H1 (cell line): ENCODE data around the gene SLC26A9. TPM values are rescaled to one million over a fixed set of nuclear protein-coding genes. Genes with fewer than 3 reads are reported as not detected.

ENCODE experiments used
- CTCF ChIA-PET: fragments of 300-600 bp; sonication (Branson Sonifier 250); formaldehyde crosslinking; loops from one replicate; lab custom pipeline; 2021; ENCODE audit not compliant: partially characterized antibody; lab: Charles Lee
- POLR2A ChIA-PET: fragments of 300-600 bp; sonication (Branson Sonifier 250); formaldehyde crosslinking; loops from one replicate; lab custom pipeline; 2021; ENCODE audit warnings: inconsistent platforms; ENCODE audit not compliant: partially characterized antibody; lab: Charles Lee
- DNase-seq, 2 experiments: peaks; one replicate each; pipeline versions ENCODE4 v3.0.0 to v3.0.0-alpha.2; 2010 to 2022; ENCODE audit warnings: low spot score in 2 of 2, low read depth in 1 of 2, mixed read lengths in 1 of 2
- FAIRE-seq: peaks from 2 replicates; lab custom pipeline; 2011; peaks lifted over from hg19 to GRCh38; lab: Jason Lieb, UNC
- H2AFZ ChIP-seq: 2 replicates; pipeline ENCODE4 v1.8.1; 2012; ENCODE audit warnings: low read length, inconsistent platforms
- H2AK5ac ChIP-seq: 2 replicates; pipeline ENCODE4 v1.6.1; 2013; ENCODE audit warnings: low read depth, low read length
- H2BK120ac ChIP-seq: replicated peaks from 2 replicates; pipeline ENCODE3; 2013; ENCODE audit warnings: low read depth, low read length, inconsistent platforms
- H2BK12ac ChIP-seq: 2 replicates; pipeline ENCODE4 v1.6.1; 2013; ENCODE audit warnings: low read depth, low read length
- H2BK15ac ChIP-seq: 2 replicates; pipeline ENCODE4 v1.6.1; 2013; ENCODE audit warnings: low read length
- H2BK20ac ChIP-seq: 2 replicates; pipeline ENCODE4 v1.6.1; 2013; ENCODE audit warnings: low read length
- H2BK5ac ChIP-seq: 2 replicates; pipeline ENCODE4 v1.6.1; 2013; ENCODE audit warnings: low read depth, low read length
- H3K14ac ChIP-seq: 2 replicates; pipeline ENCODE4 v1.6.1; 2013; ENCODE audit warnings: inconsistent platforms; ENCODE audit not compliant: insufficient read length
- H3K18ac ChIP-seq: 2 replicates; pipeline ENCODE4 v1.6.1; 2013; ENCODE audit warnings: low read length; ENCODE audit errors: extremely low read depth
- H3K23ac ChIP-seq: 2 replicates; pipeline ENCODE4 v1.6.1; 2013; ENCODE audit warnings: inconsistent platforms; ENCODE audit not compliant: insufficient read length
- H3K23me2 ChIP-seq: 2 replicates; pipeline ENCODE4 v1.6.1; 2013; ENCODE audit warnings: low read depth, low read length
- H3K27ac ChIP-seq: 2 replicates; pipeline ENCODE4 v1.6.1; 2011; ENCODE audit warnings: low read depth, low read length, inconsistent platforms
- H3K27me3 ChIP-seq, 4 experiments: replicated peaks in 1 of 4; 1 replicate in 1 of 4; 2 replicates in 3 of 4; pipeline versions ENCODE4 v1.6.1 to v1.8.1; 2011 to 2013; ENCODE audit warnings: low read length in 3 of 4, mild to moderate bottlenecking in 3 of 4, inconsistent platforms in 2 of 4, mixed read lengths in 2 of 4, moderate library complexity in 1 of 4; ENCODE audit not compliant: control insufficient read depth in 3 of 4, insufficient read depth in 3 of 4; ENCODE audit errors: extremely low read depth in 1 of 4
- H3K36me3 ChIP-seq, 4 experiments: 2 replicates each; pipeline versions ENCODE4 v1.6.1 to v1.8.1; 2011 to 2013; ENCODE audit warnings: mild to moderate bottlenecking in 4 of 4, low read length in 3 of 4, moderate library complexity in 2 of 4, control low read depth in 1 of 4, inconsistent platforms in 1 of 4; ENCODE audit not compliant: insufficient read depth in 4 of 4, control insufficient read depth in 2 of 4
- H3K4ac ChIP-seq: replicated peaks from 2 replicates; pipeline ENCODE3; 2013; ENCODE audit warnings: low read length, low read depth, mixed read lengths, inconsistent platforms; ENCODE audit not compliant: insufficient read length
- H3K4me1 ChIP-seq, 4 experiments: replicated peaks in 1 of 4; 1 replicate in 1 of 4; 2 replicates in 3 of 4; pipeline versions ENCODE4 v1.6.1 to v1.8.1; 2011 to 2013; ENCODE audit warnings: low read length in 3 of 4, inconsistent platforms in 2 of 4, mixed read lengths in 1 of 4; ENCODE audit not compliant: insufficient read depth in 4 of 4, control insufficient read depth in 3 of 4
- H3K4me2 ChIP-seq, 2 experiments: 2 replicates each; pipeline versions ENCODE4 v1.6.1 to v1.8.1; 2011 to 2013; ENCODE audit warnings: low read depth in 2 of 2, low read length in 2 of 2, control low read depth in 1 of 2, inconsistent platforms in 1 of 2, mild to moderate bottlenecking in 1 of 2; ENCODE audit not compliant: insufficient read depth in 1 of 2
- H3K4me3 ChIP-seq, 4 experiments: fragments of 200-600, 300-600 bp in 1 of 4; sonication (generic), shearing (Covaris generic), sonication (Bioruptor Twin) in 1 of 4; 2 replicates each; pipeline versions ENCODE4 v1.5.1 to v1.8.1; 2011 to 2016; ENCODE audit warnings: low read length in 4 of 4, low read depth in 3 of 4, control low read depth in 2 of 4, inconsistent platforms in 2 of 4, mild to moderate bottlenecking in 2 of 4, mixed read lengths in 1 of 4, moderate library complexity in 1 of 4; ENCODE audit not compliant: insufficient read depth in 2 of 4; ENCODE audit errors: extremely low read depth in 1 of 4
- H3K56ac ChIP-seq: replicated peaks from 2 replicates; pipeline ENCODE3; 2013; ENCODE audit warnings: low read depth, mild to moderate bottlenecking, mixed read lengths, low read length, inconsistent platforms; ENCODE audit not compliant: insufficient read length
- H3K79me1 ChIP-seq: 2 replicates; pipeline ENCODE4 v1.6.1; 2013; ENCODE audit warnings: low read depth, low read length, control low read depth
- H3K79me2 ChIP-seq, 2 experiments: 2 replicates each; pipeline versions ENCODE4 v1.6.1 to v1.8.1; 2012 to 2013; ENCODE audit warnings: low read length in 2 of 2, mild to moderate bottlenecking in 2 of 2, inconsistent platforms in 1 of 2; ENCODE audit not compliant: insufficient read depth in 2 of 2, control insufficient read depth in 1 of 2
- H3K9ac ChIP-seq, 4 experiments: replicated peaks in 1 of 4; 1 replicate in 1 of 4; 2 replicates in 3 of 4; pipeline versions ENCODE4 v1.6.1 to v1.8.1; 2011 to 2013; ENCODE audit warnings: low read depth in 3 of 4, low read length in 3 of 4, control low read depth in 2 of 4, mild to moderate bottlenecking in 2 of 4, moderate library complexity in 2 of 4, inconsistent platforms in 1 of 4; ENCODE audit errors: extremely low read depth in 1 of 4
- H3K9me3 ChIP-seq, 2 experiments: 2 replicates each; pipeline versions ENCODE4 v1.6.1 to v1.8.1; 2012 to 2013; ENCODE audit warnings: mild to moderate bottlenecking in 2 of 2, moderate library complexity in 2 of 2, control low read depth in 1 of 2, inconsistent platforms in 1 of 2, low read depth in 1 of 2, low read length in 1 of 2, mixed read lengths in 1 of 2; ENCODE audit not compliant: insufficient read depth in 2 of 2
- H4K20me1 ChIP-seq, 2 experiments: replicated peaks in 1 of 2; 2 replicates each; pipeline versions ENCODE3 to v1.8.1; 2011 to 2013; ENCODE audit warnings: inconsistent platforms in 2 of 2, low read length in 2 of 2, mild to moderate bottlenecking in 1 of 2; ENCODE audit not compliant: insufficient read depth in 2 of 2, control insufficient read depth in 1 of 2
- H4K5ac ChIP-seq: 2 replicates; pipeline ENCODE4 v1.6.1; 2013; ENCODE audit warnings: low read length, low read depth, mixed read lengths, inconsistent platforms; ENCODE audit not compliant: insufficient read length
- H4K8ac ChIP-seq: 2 replicates; pipeline ENCODE4 v1.8.0; 2013; ENCODE audit warnings: mild to moderate bottlenecking, moderate library complexity, low read length, inconsistent platforms; ENCODE audit not compliant: insufficient read depth; ENCODE audit errors: extremely low read depth
- H4K91ac ChIP-seq: replicated peaks from 2 replicates; pipeline ENCODE3; 2013; ENCODE audit warnings: low read length, mixed read lengths, inconsistent platforms; ENCODE audit not compliant: insufficient read length
- GABPA ChIP-seq: IDR thresholded peaks from 2 replicates; pipeline ENCODE4 v1.6.1; 2011; ENCODE audit warnings: mild to moderate bottlenecking, low read length, moderate library complexity, borderline replicate concordance; ENCODE audit not compliant: insufficient read depth
- GTF2F1 ChIP-seq: IDR thresholded peaks from 2 replicates; pipeline ENCODE4 v1.6.1; 2012; ENCODE audit warnings: low read depth, low read length, improper control_type of control experiment, borderline replicate concordance
- JUND ChIP-seq: IDR thresholded peaks from 2 replicates; pipeline ENCODE4 v1.6.1; 2011; ENCODE audit warnings: mild to moderate bottlenecking, improper control_type of control experiment, low read length
- MAFK ChIP-seq: IDR thresholded peaks from 2 replicates; pipeline ENCODE4 v1.6.1; 2012; ENCODE audit warnings: low read depth, mild to moderate bottlenecking, improper control_type of control experiment, low read length
- NANOG ChIP-seq: IDR thresholded peaks from 2 replicates; pipeline ENCODE4 v1.6.1; 2011; ENCODE audit warnings: low read length, low read depth, mild to moderate bottlenecking, inconsistent platforms; ENCODE audit not compliant: insufficient read depth, poor library complexity, severe bottlenecking
- POLR2A ChIP-seq, 2 experiments: IDR thresholded peaks; 1 replicate in 1 of 2; 2 replicates in 1 of 2; pipeline ENCODE4 v1.6.1; 2011; ENCODE audit warnings: low read depth in 2 of 2, low read length in 2 of 2, mild to moderate bottlenecking in 2 of 2; ENCODE audit errors: control extremely low read depth in 1 of 2
- TEAD4 ChIP-seq: IDR thresholded peaks from 2 replicates; pipeline ENCODE4 v1.6.1; 2012; ENCODE audit warnings: low read depth, low read length, inconsistent platforms, mixed read lengths
- WGBS, 2 experiments: shearing (Covaris generic) in 1 of 2; methylation state at CpG; one replicate each; pipeline versions ENCODE4 v1.1.6 to v1.1.7; 2013 to 2015; ENCODE audit warnings: low lambda C conversion rate in 2 of 2, mixed read lengths in 2 of 2, inconsistent platforms in 1 of 2, low coverage in 1 of 2, missing lambda C conversion rate in 1 of 2; ENCODE audit not compliant: insufficient replicate concordance in 2 of 2, insufficient coverage in 1 of 2, insufficient read length in 1 of 2; ENCODE audit errors: extremely low coverage in 1 of 2, missing lambda C conversion rate in 1 of 2; 5-methylcytosine and 5-hydroxymethylcytosine counted together
- polyA plus RNA-seq, 7 experiments: library from polyadenylated mRNA; depleted of rRNA in 3 of 7; stranded (reverse) in 5 of 7; unstranded in 2 of 7; fragments of >200 nt in 5 of 7; fragments of 200-250 nt in 2 of 7; gene quantifications; 1 replicate in 5 of 7; 2 replicates in 1 of 7; 4 replicates in 1 of 7; pipeline versions ENCODE4 v1.2.1 to v1.2.3, GENCODE V29; 2011 to 2013; ENCODE audit warnings: missing spikeins in 2 of 7, mixed read lengths in 2 of 7
- total RNA-seq: library from RNA; stranded (reverse); fragmentation: NEBNext Ultra II Directional; extraction: Animal tissue kit (Norgen Biotek cat#: 25700); gene quantifications from 2 replicates; pipeline ENCODE4 v1.2.1, GENCODE V29; 2021
- TF ChIP-seq, protein P1 (sequence below), 3 experiments: IDR thresholded peaks; 1 replicate in 2 of 3; 2 replicates in 1 of 3; pipeline versions ENCODE4 v1.5.1 to v1.6.1; 2011; ENCODE audit warnings: low read length in 3 of 3, mild to moderate bottlenecking in 3 of 3, inconsistent platforms in 2 of 3, low read depth in 1 of 3, moderate library complexity in 1 of 3; ENCODE audit not compliant: insufficient read depth in 1 of 3; ENCODE audit errors: control extremely low read depth in 1 of 3

SLC26A9 gene
- total and polyA plus RNA-seq, 2 of the 8 experiments (the other 6 are each of a cell fraction or from before 2014, with no cell fraction given), result not detected

DNA sequence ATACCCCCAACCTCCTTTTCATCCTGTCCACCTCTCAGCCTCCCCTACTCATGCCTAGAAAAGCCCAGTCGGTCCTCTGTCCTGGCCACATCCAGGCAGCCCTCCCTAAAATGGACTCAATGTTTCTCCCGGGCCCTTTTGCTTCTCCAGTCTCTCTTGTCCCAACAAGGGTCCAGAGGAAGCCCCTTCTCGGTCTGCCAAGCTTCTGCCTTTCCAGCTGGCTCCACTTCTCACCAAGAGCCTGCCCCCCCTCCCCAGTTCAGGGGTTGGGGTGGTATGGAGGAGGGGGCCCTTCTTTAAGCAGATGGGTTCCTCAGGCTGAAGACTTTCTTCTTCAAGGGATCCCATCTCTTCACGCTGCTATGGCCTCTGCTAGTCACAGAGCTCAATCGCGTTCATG is 36.0 kb upstream of the SLC26A9 start:
- Histone ChIP-seq H3K23me2 (peaks cover 9% of the 10 kb centered on the region), H2BK20ac (no peak overlapping the region), H3K27me3 (no peaks in the 10 kb centered on the region), H3K79me1 (peaks cover 3% of the 10 kb centered on the region), H4K91ac (no peak overlapping the region), H3K4me3 (no peak overlapping the region), H3K36me3 (no peaks in the 10 kb centered on the region; a peak in 1 of 8 replicates), H4K5ac (no peak overlapping the region), H2BK12ac (no peak overlapping the region), H2AK5ac (no peak overlapping the region), H4K8ac (no peak overlapping the region), H2BK15ac (no peak overlapping the region), H3K14ac (no peak overlapping the region), H2BK120ac (no peak overlapping the region), H3K9ac (no peak overlapping the region), H3K4me2 (no peak overlapping the region), H2BK5ac (no peak overlapping the region), H2AFZ (no peak overlapping the region), H3K4me1 (no peaks in the 10 kb centered on the region; a peak in 1 of 7 replicates), H3K23ac (no peak overlapping the region), H3K79me2 (no peaks in the 10 kb centered on the region), H4K20me1 (peaks cover 0 to 10% of the 10 kb centered on the region in 2 experiments), H3K18ac (no peak overlapping the region), H3K4ac (no peak overlapping the region), H3K56ac (no peak overlapping the region)
- POLR2A ChIA-PET, result no interaction called here
- FAIRE-seq (no peak), DNase-seq (no peak)
- 95% methylated on average over 6 of the region's 6 CpGs; no CpG with 5 or more reads in 1 of the 2 experiments for WGBS, 2 experiments
- CTCF ChIA-PET, result interaction anchor here (0.6 to 13.6 kb wide), 15 partner anchors 8 to 249 kb away, joined by 3 to 394 read pairs (median 11); no protein-coding TSS in a partner anchor
- TF ChIP-seq JUND, result no peak
- no peak for TF ChIP-seq NANOG
- no peak for TF ChIP-seq MAFK
- TF ChIP-seq GTF2F1, result no peak
- TF ChIP-seq GABPA, result no peak
- no peak for TF ChIP-seq POLR2A (IDR thresholded peaks at IDR 0.05; ENCODE audit: control extremely low read depth in 1 of 2, low read depth in 2 of 2, low read length in 2 of 2)
- TF ChIP-seq, protein P1, sequence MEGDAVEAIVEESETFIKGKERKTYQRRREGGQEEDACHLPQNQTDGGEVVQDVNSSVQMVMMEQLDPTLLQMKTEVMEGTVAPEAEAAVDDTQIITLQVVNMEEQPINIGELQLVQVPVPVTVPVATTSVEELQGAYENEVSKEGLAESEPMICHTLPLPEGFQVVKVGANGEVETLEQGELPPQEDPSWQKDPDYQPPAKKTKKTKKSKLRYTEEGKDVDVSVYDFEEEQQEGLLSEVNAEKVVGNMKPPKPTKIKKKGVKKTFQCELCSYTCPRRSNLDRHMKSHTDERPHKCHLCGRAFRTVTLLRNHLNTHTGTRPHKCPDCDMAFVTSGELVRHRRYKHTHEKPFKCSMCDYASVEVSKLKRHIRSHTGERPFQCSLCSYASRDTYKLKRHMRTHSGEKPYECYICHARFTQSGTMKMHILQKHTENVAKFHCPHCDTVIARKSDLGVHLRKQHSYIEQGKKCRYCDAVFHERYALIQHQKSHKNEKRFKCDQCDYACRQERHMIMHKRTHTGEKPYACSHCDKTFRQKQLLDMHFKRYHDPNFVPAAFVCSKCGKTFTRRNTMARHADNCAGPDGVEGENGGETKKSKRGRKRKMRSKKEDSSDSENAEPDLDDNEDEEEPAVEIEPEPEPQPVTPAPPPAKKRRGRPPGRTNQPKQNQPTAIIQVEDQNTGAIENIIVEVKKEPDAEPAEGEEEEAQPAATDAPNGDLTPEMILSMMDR (IDR thresholded peaks at IDR 0.05; ENCODE audit: control extremely low read depth in 1 of 3, insufficient read depth in 1 of 3, low read depth in 1 of 3, low read length in 3 of 3), result no peak
- no peak for TF ChIP-seq TEAD4
- TF ChIP-seq, all 59 proteins: peak for 0
- no peak overlapping the region for H3K27ac ChIP-seq
- peaks cover 0 to 2% of the 10 kb centered on the region in 2 experiments; a peak in 1 of 4 replicates for H3K9me3 ChIP-seq
